Measurements from ENCODE around the gene PGGT1B.

PGGT1B gene

GRCh38 chr5:115181757-115182156 lies 80.9 kb downstream of the PGGT1B start:
- H2AFZ ChIP-seq (ENCODE audit: low read length): no peak overlapping the region
- H4K91ac ChIP-seq (ENCODE audit: low read depth, low read length, poor library complexity): no peak overlapping the region
- H3K18ac ChIP-seq (ENCODE audit: low read length): no peak overlapping the region
- H3K4ac ChIP-seq (ENCODE audit: low read length): no peak overlapping the region
- H3K23ac ChIP-seq (ENCODE audit: low read depth, low read length, poor library complexity): no peak overlapping the region
- H3K4me3 ChIP-seq (ENCODE audit: low read length in 2 of 2): no peak overlapping the region
- H2BK15ac ChIP-seq (ENCODE audit: low read length): no peak overlapping the region
- H4K8ac ChIP-seq (ENCODE audit: low read depth, low read length): no peak overlapping the region
- H3K27me3 ChIP-seq (ENCODE audit: control insufficient read depth in 3 of 3, insufficient read depth in 3 of 3, low read depth in 1 of 3, low read length in 3 of 3): peaks cover 4 to 61% (median 36%) of the 10 kb centered on the region in 3 experiments
- no peak overlapping the region for H3K9ac ChIP-seq (ENCODE audit: low read depth, low read length, poor library complexity)
- no peaks in the 10 kb centered on the region for H3K36me3 ChIP-seq (replicated peaks in 1 of 2; ENCODE audit: control insufficient read depth in 2 of 2, insufficient read depth in 2 of 2, low read length in 2 of 2)
- H2BK120ac ChIP-seq (ENCODE audit: low read depth, low read length): no peak overlapping the region
- H3K27ac ChIP-seq (replicated peaks; ENCODE audit: low read length): no peak overlapping the region
- no peak overlapping the region for H3K14ac ChIP-seq (ENCODE audit: low read length)
- H3K79me1 ChIP-seq (ENCODE audit: low read depth, low read length): no peaks in the 10 kb centered on the region
- no peak for DNase-seq (ENCODE audit: low spot score)
- no peak overlapping the region for H2AK5ac ChIP-seq (ENCODE audit: low read depth, low read length)
- H2BK12ac ChIP-seq (ENCODE audit: low read length): no peak overlapping the region
- H3K9me3 ChIP-seq (replicated peaks in 1 of 2; ENCODE audit: control insufficient read depth in 2 of 2, insufficient read depth in 1 of 2, low read depth in 1 of 2, low read length in 2 of 2): peaks cover 6 to 14% of the 10 kb centered on the region in 2 donors
- no peak overlapping the region for H2BK5ac ChIP-seq (ENCODE audit: low read length)
- H3K4me2 ChIP-seq (ENCODE audit: insufficient read depth, low read length, poor library complexity, severe bottlenecking): no peak overlapping the region
- H3K4me1 ChIP-seq (ENCODE audit: control insufficient read depth in 2 of 2, insufficient read depth in 1 of 2, low read depth in 1 of 2, low read length in 2 of 2): peaks cover 2 to 7% of the 10 kb centered on the region in 2 donors

- H2BK15ac ChIP-seq (ENCODE audit: low read length): no peak overlapping the region
- peak overlapping the region; percentile 44 for H3K9ac ChIP-seq (ENCODE audit: low read depth, low read length, poor library complexity)
- no peak overlapping the region for H2BK120ac ChIP-seq (ENCODE audit: low read depth, low read length)
- no peak overlapping the region for H2AK5ac ChIP-seq (ENCODE audit: low read depth, low read length)
- H3K36me3 ChIP-seq (replicated peaks in 1 of 2; ENCODE audit: control insufficient read depth in 2 of 2, insufficient read depth in 2 of 2, low read length in 2 of 2): no peaks in the 10 kb centered on the region
- no peak overlapping the region for H3K4ac ChIP-seq (ENCODE audit: low read length)
- peaks cover 4 to 63% (median 36%) of the 10 kb centered on the region in 3 experiments for H3K27me3 ChIP-seq (ENCODE audit: control insufficient read depth in 3 of 3, insufficient read depth in 3 of 3, low read depth in 1 of 3, low read length in 3 of 3)
- no peaks in the 10 kb centered on the region for H3K79me1 ChIP-seq (ENCODE audit: low read depth, low read length)
- peak overlapping the region; percentile 94 for H3K4me2 ChIP-seq (ENCODE audit: insufficient read depth, low read length, poor library complexity, severe bottlenecking)
- no CpG with 5 or more reads among the region's 54 CpGs for WGBS, 2 donors (ENCODE audit: extremely low coverage in 2 of 2, insufficient read length in 2 of 2, insufficient replicate concordance in 1 of 2)
- H2BK5ac ChIP-seq (ENCODE audit: low read length): no peak overlapping the region
- H3K4me1 ChIP-seq (ENCODE audit: control insufficient read depth in 2 of 2, insufficient read depth in 1 of 2, low read depth in 1 of 2, low read length in 2 of 2): peaks cover 2 to 7% of the 10 kb centered on the region in 2 donors
- H3K4me3 ChIP-seq (ENCODE audit: low read length in 2 of 2): peak overlapping the region; percentile 66 to 79
- H3K23ac ChIP-seq (ENCODE audit: low read depth, low read length, poor library complexity): no peak overlapping the region
- peak overlapping the region; percentile 95 for H3K18ac ChIP-seq (ENCODE audit: low read length)
- H2BK12ac ChIP-seq (ENCODE audit: low read length): peak overlapping the region; percentile 22
- no peak overlapping the region for H3K27ac ChIP-seq (replicated peaks; ENCODE audit: low read length)
- H4K91ac ChIP-seq (ENCODE audit: low read depth, low read length, poor library complexity): no peak overlapping the region
- peaks cover 6 to 14% of the 10 kb centered on the region in 2 donors for H3K9me3 ChIP-seq (replicated peaks in 1 of 2; ENCODE audit: control insufficient read depth in 2 of 2, insufficient read depth in 1 of 2, low read depth in 1 of 2, low read length in 2 of 2)
- H2AFZ ChIP-seq (ENCODE audit: low read length): peak overlapping the region; percentile 99
- peak; percentile 78 for DNase-seq (ENCODE audit: low spot score)
- no peak overlapping the region for H4K8ac ChIP-seq (ENCODE audit: low read depth, low read length)
- peak overlapping the region; percentile 21 for H3K14ac ChIP-seq (ENCODE audit: low read length)
These were observed 82.4 kb downstream of the PGGT1B start for GRCh38 chr5:115180165-115180709.

GRCh38 chr5:115179394-115180164 lies 83.1 kb downstream of the PGGT1B start:
- H3K4me1 ChIP-seq (ENCODE audit: control insufficient read depth in 2 of 2, insufficient read depth in 1 of 2, low read depth in 1 of 2, low read length in 2 of 2): peaks cover 2 to 7% of the 10 kb centered on the region in 2 donors
- H3K4ac ChIP-seq (ENCODE audit: low read length): no peak overlapping the region
- H3K9ac ChIP-seq (ENCODE audit: low read depth, low read length, poor library complexity): no peak overlapping the region
- H3K4me3 ChIP-seq (ENCODE audit: low read length in 2 of 2): peak overlapping the region; percentile 66 to 79
- peak; percentile 54 for DNase-seq (ENCODE audit: low spot score)
- no peak overlapping the region for H2BK5ac ChIP-seq (ENCODE audit: low read length)
- H2BK12ac ChIP-seq (ENCODE audit: low read length): no peak overlapping the region
- H4K91ac ChIP-seq (ENCODE audit: low read depth, low read length, poor library complexity): no peak overlapping the region
- peak overlapping the region; percentile 43 for H4K8ac ChIP-seq (ENCODE audit: low read depth, low read length)
- peak overlapping the region; percentile 94 for H3K4me2 ChIP-seq (ENCODE audit: insufficient read depth, low read length, poor library complexity, severe bottlenecking)
- WGBS, 2 donors (ENCODE audit: extremely low coverage in 2 of 2, insufficient read length in 2 of 2, insufficient replicate concordance in 1 of 2): no CpG with 5 or more reads among the region's 56 CpGs
- H3K14ac ChIP-seq (ENCODE audit: low read length): no peak overlapping the region
- H3K79me1 ChIP-seq (ENCODE audit: low read depth, low read length): no peaks in the 10 kb centered on the region
- peak overlapping the region; percentile 11 for H2AK5ac ChIP-seq (ENCODE audit: low read depth, low read length)
- peak overlapping the region; percentile 99 for H2AFZ ChIP-seq (ENCODE audit: low read length)
- peak overlapping the region; percentile 15 for H3K23ac ChIP-seq (ENCODE audit: low read depth, low read length, poor library complexity)
- H3K27me3 ChIP-seq (ENCODE audit: control insufficient read depth in 3 of 3, insufficient read depth in 3 of 3, low read depth in 1 of 3, low read length in 3 of 3): peaks cover 4 to 67% (median 36%) of the 10 kb centered on the region in 3 experiments
- no peak overlapping the region for H2BK120ac ChIP-seq (ENCODE audit: low read depth, low read length)
- peak overlapping the region; percentile 90 for H3K18ac ChIP-seq (ENCODE audit: low read length)
- H2BK15ac ChIP-seq (ENCODE audit: low read length): no peak overlapping the region
- peaks cover 6 to 14% of the 10 kb centered on the region in 2 donors for H3K9me3 ChIP-seq (replicated peaks in 1 of 2; ENCODE audit: control insufficient read depth in 2 of 2, insufficient read depth in 1 of 2, low read depth in 1 of 2, low read length in 2 of 2)
- H3K27ac ChIP-seq (replicated peaks; ENCODE audit: low read length): no peak overlapping the region
- H3K36me3 ChIP-seq (replicated peaks in 1 of 2; ENCODE audit: control insufficient read depth in 2 of 2, insufficient read depth in 2 of 2, low read length in 2 of 2): no peaks in the 10 kb centered on the region

- Histone ChIP-seq H3K36me3 (replicated peaks in 1 of 2; ENCODE audit: control insufficient read depth in 2 of 2, insufficient read depth in 2 of 2, low read length in 2 of 2) (no peaks in the 10 kb centered on the region), H3K9me3 (replicated peaks in 1 of 2; ENCODE audit: control insufficient read depth in 2 of 2, insufficient read depth in 1 of 2, low read depth in 1 of 2, low read length in 2 of 2) (peaks cover 6 to 14% of the 10 kb centered on the region in 2 donors), H2BK12ac (ENCODE audit: low read length) (no peak overlapping the region), H3K27me3 (ENCODE audit: control insufficient read depth in 3 of 3, insufficient read depth in 3 of 3, low read depth in 1 of 3, low read length in 3 of 3) (peaks cover 4 to 72% (median 36%) of the 10 kb centered on the region in 3 experiments), H3K9ac (ENCODE audit: low read depth, low read length, poor library complexity) (peak overlapping the region; percentile 45), H3K23ac (ENCODE audit: low read depth, low read length, poor library complexity) (no peak overlapping the region), H2BK120ac (ENCODE audit: low read depth, low read length) (no peak overlapping the region), H3K27ac (replicated peaks; ENCODE audit: low read length) (no peak overlapping the region), H3K79me1 (ENCODE audit: low read depth, low read length) (no peaks in the 10 kb centered on the region), H3K4ac (ENCODE audit: low read length) (no peak overlapping the region), H3K4me3 (ENCODE audit: low read length in 2 of 2) (peak overlapping the region; percentile 66 to 79), H4K8ac (ENCODE audit: low read depth, low read length) (no peak overlapping the region), H2BK5ac (ENCODE audit: low read length) (no peak overlapping the region), H3K18ac (ENCODE audit: low read length) (peak overlapping the region; percentile 90), H3K14ac (ENCODE audit: low read length) (no peak overlapping the region), H2BK15ac (ENCODE audit: low read length) (no peak overlapping the region), H3K4me1 (ENCODE audit: control insufficient read depth in 2 of 2, insufficient read depth in 1 of 2, low read depth in 1 of 2, low read length in 2 of 2) (peaks cover 2 to 7% of the 10 kb centered on the region in 2 donors), H2AK5ac (ENCODE audit: low read depth, low read length) (peak overlapping the region; percentile 11), H3K4me2 (ENCODE audit: insufficient read depth, low read length, poor library complexity, severe bottlenecking) (peak overlapping the region; percentile 94), H2AFZ (ENCODE audit: low read length) (peak overlapping the region; percentile 99), H4K91ac (ENCODE audit: low read depth, low read length, poor library complexity) (no peak overlapping the region)
- DNase-seq (ENCODE audit: low spot score): no peak
- no CpG with 5 or more reads among the region's 30 CpGs for WGBS, 2 donors (ENCODE audit: extremely low coverage in 2 of 2, insufficient read length in 2 of 2, insufficient replicate concordance in 1 of 2)
These were observed 83.7 kb downstream of the PGGT1B start for GRCh38 chr5:115179030-115179393.
